GM19397 (cell line): ENCODE results near the gene PSPH.

Source experiments
- ATAC-seq: cut with Tn5 transposase; IDR thresholded peaks from one replicate; pipeline ENCODE4 v1.9.1; 2021; ENCODE audit warnings: mild to moderate bottlenecking, moderate library complexity; ENCODE audit not compliant: unreplicated experiment

PSPH gene

GRCh38 chr7:56007891-56008290, 43.4 kb downstream of the PSPH start:
- no peak for ATAC-seq

GRCh38 chr7:56007167-56007652, 44.0 kb downstream of the PSPH start:
- ATAC-seq: no peak

DNA sequence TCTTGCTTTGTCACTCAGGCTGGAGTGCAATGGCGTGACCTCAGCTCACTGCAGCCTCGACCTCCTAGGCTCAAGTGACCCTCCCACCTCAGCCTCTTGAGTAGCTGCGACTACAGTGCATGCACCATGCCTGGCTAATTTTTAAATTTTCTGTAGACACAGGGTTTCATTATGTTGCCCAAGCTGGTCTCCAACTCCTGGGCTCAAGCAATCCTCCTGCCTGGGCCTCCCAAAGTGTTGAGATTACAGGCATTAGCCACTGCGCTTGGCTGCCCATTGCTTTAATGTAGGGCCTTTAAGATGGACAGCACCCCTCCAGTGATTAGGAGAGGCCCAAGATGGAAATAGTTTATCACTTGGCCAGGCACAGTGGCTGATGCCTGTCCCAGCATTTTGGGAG, 47.5 kb downstream of the PSPH start:
- no peak for ATAC-seq

DNA sequence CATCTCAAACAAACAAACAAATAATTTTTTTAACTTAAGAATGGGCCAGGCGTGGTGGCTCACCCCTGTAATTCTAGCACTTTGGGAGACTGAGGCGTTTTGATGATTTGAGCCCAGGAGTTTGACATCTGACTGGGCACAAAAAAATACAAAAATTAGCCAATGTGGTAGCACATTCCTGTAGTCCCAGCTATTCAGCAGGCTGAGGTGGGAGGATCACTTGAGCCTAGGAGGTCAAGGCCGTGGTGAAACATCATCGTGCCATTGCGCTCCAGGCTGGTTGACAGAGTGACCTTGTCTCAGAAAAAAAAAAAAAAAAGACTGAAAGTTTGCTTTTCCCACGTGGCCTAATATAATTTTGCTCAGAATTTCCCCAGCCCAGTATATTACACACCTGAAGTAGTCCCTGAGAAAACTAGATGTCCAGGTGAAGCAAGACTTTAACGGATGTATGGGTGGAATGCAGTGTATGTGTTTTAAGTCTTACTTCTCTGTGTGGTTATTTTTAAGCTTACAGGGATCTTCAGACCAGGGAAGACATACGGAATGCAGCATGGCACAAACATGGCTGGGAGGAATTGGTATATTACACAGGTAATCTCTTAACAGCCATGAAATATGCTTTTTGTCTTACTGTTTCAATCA, 54.3 kb downstream of the PSPH start:
- no peak for ATAC-seq

- ATAC-seq: no peak
Observed at GRCh38 chr7:55992346-55992745, 58.9 kb downstream of the PSPH start.

DNA sequence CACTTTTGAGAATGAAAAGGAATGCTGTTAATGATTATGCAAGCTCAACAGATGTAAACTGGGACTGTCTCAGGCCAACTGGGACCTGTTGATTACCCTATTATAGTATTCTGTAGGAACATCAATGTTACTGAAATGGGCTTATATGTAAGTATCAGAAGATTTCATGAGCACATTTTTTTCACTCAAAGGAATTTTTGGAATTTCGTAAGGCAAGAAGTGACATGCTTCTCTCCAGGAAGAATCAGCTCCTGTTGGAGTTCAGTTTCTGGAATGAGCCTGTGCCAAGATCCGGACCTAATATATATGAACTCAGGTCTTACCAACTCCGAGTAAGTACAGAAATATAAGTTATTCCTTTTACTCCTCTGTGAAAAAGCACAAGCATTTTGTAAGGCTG, 67.7 kb downstream of the PSPH start:
- no peak for ATAC-seq

DNA sequence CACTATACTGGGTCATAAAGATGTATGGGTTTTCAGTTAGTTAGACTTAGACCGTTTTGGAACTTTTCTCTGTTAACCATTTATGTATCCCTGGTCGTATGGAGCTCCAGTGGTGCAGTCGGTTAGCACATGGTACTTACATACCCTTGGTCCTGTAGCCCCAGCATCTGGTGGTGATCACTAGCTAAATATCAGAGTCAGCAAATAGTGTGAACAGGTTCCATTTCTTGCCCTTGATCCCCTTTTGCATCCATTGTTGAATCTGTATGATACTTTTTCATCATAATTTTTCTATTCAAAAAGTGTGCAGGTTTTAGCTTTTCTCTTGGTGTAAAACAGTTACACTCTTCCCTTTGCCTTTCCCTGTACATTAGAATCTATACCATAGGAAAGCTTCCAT, 71.0 kb downstream of the PSPH start:
- no peak for ATAC-seq

- ATAC-seq: no peak
Observed at GRCh38 chr7:55977831-55978230, 73.4 kb downstream of the PSPH start.

DNA sequence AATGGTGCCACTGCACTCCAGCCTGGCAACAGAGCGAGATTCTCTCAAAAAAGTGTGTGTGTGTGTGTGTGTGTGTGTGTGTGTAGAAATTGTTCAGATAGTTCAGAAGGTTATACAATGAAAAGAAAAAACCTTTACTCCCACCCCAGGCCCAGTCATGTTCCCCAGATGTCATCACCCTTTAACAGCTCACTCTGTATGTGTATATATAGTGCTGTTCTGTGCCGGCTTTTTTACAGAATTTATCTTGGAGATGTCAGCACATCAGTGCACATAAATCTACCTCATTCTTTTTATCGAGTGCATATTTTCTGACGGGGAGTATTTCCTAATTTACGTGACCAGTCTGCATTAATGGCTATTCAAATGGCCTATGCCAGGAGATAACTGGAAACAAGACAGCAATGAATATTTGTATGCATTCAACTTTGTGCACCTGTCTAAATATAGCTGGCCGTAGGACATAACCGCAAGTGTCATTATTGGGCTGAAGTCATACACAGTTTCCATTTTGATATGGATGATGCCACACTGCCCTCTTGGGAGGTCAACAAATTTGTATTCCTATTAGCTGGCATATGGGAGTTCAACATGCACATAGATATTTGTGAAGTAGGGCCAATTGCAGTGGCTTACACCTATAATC, 75.1 kb downstream of the PSPH start:
- no peak for ATAC-seq

GRCh38 chr7:55973747-55974250, 77.4 kb downstream of the PSPH start:
- ATAC-seq: no peak

- no peak for ATAC-seq
Observed at GRCh38 chr7:55970978-55971377, 80.3 kb downstream of the PSPH start.

- no peak for ATAC-seq
Observed at GRCh38 chr7:55970561-55970960, 80.7 kb downstream of the PSPH start.

- ATAC-seq: no peak
Observed at GRCh38 chr7:55969391-55969790, 81.9 kb downstream of the PSPH start.

DNA sequence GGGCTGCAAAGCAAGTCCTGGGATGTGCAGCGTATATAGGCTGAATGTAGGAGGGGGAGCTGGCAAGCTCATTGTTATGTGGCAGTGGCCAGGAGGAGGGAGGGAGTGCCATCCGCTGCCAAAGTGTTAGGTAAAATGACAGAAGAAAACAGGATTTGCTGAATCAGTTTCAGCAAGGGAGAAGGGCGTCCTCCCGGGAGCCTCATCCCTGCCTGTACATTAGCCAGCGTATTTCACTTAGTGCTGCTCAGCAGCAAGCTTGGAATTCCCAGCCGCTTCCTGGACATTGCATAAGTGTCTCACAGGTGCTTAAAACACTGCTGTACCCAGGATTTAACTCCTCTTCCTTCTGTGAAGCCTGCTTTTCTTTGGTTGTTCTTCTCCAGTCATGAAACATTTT, 84.4 kb downstream of the PSPH start:
- ATAC-seq: no peak

GRCh38 chr7:55965805-55966421, 85.3 kb downstream of the PSPH start:
- no peak for ATAC-seq

GRCh38 chr7:55965100-55965470, 86.2 kb downstream of the PSPH start:
- no peak for ATAC-seq

GRCh38 chr7:55964261-55965099, 86.8 kb downstream of the PSPH start, which contains the start of gene NIPSNAP2:
Gene NIPSNAP2, plus strand, starts transcription at chr7:55964585. Its CDS starts 25 bp downstream, at chr7:55964610.
- peak; percentile 83 for ATAC-seq

- no peak for ATAC-seq
Observed at GRCh38 chr7:55963584-55964168, 87.6 kb downstream of the PSPH start.

DNA sequence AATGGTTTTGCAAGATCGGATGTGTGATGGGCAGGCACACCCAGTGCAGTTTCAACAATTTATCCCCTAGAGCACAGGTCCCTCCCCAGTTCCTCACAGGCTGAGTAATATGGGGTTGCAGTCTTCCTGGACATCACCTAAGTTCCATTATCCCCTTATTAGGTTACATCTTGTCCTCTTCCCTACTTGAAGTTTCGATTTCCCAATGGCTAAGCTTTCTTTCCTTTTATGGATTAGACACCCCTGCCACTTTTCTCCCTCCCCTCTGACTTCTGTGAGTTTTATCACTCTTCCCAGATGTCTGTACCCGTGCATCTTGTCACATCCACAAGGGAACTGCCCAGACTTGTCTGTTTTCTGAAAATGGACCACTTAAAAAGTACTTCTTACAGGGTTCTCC, 89.2 kb downstream of the PSPH start:
- ATAC-seq: no peak
